CD14-positive monocyte (primary cell): ENCODE data around the gene MAP2K5. TPM values are rescaled to one million over a fixed set of nuclear protein-coding genes. Genes with fewer than 3 reads are reported as not detected.

Experiments
- DNase-seq, 3 donors: peaks; one replicate each; pipeline ENCODE4 v3.0.0-alpha.2; 2011 to 2022
- H2AFZ ChIP-seq: 2 replicates; pipeline ENCODE4 v1.6.0; 2012; ENCODE audit warnings: mild to moderate bottlenecking, low read depth, low read length, inconsistent platforms; ENCODE audit not compliant: insufficient read depth, poor library complexity, severe bottlenecking
- H3K27ac ChIP-seq, 2 donors: 1 replicate in 1 of 2; 2 replicates in 1 of 2; pipeline ENCODE4 v1.5.1; 2012 to 2013; ENCODE audit warnings: low read length in 2 of 2, control low read depth in 1 of 2, inconsistent platforms in 1 of 2, low read depth in 1 of 2, mild to moderate bottlenecking in 1 of 2
- H3K27me3 ChIP-seq, 2 donors: one replicate each; pipeline versions ENCODE4 v1.6.0 to v1.6.1; 2011 to 2013; ENCODE audit warnings: low read length in 2 of 2; ENCODE audit not compliant: control insufficient read depth in 2 of 2, insufficient read depth in 2 of 2
- H3K36me3 ChIP-seq, 2 donors: replicated peaks in 1 of 2; 1 replicate in 1 of 2; 2 replicates in 1 of 2; pipeline versions ENCODE4 v1.5.1 to v1.6.1; 2012 to 2013; ENCODE audit warnings: low read length in 2 of 2, control low read depth in 1 of 2, inconsistent platforms in 1 of 2, mild to moderate bottlenecking in 1 of 2; ENCODE audit not compliant: insufficient read depth in 2 of 2, control insufficient read depth in 1 of 2
- H3K4me1 ChIP-seq, 2 donors: 1 replicate in 1 of 2; 2 replicates in 1 of 2; pipeline versions ENCODE4 v1.5.1 to v1.6.1; 2012 to 2013; ENCODE audit warnings: low read length in 2 of 2, control low read depth in 1 of 2, inconsistent platforms in 1 of 2, mild to moderate bottlenecking in 1 of 2, moderate library complexity in 1 of 2; ENCODE audit not compliant: insufficient read depth in 2 of 2, control insufficient read depth in 1 of 2
- H3K4me2 ChIP-seq: replicated peaks from 2 replicates; pipeline ENCODE3; 2012; ENCODE audit warnings: low read length, moderate library complexity, mild to moderate bottlenecking; ENCODE audit not compliant: poor library complexity, severe bottlenecking; ENCODE audit errors: extremely low read depth
- H3K4me3 ChIP-seq, 3 experiments: fragments of 200-600 bp in 1 of 3; sonication (generic) in 1 of 3; replicated peaks in 1 of 3; 1 replicate in 2 of 3; 2 replicates in 1 of 3; pipeline ENCODE4 v1.5.1; 2011 to 2013; ENCODE audit warnings: low read length in 3 of 3, mild to moderate bottlenecking in 3 of 3, control low read depth in 2 of 3, low read depth in 2 of 3, inconsistent platforms in 1 of 3, moderate library complexity in 1 of 3
- H3K79me2 ChIP-seq: 2 replicates; pipeline ENCODE4 v1.6.0; 2012; ENCODE audit warnings: mild to moderate bottlenecking, control low read depth, inconsistent platforms, low read length, moderate library complexity; ENCODE audit not compliant: insufficient read depth
- H3K9ac ChIP-seq: 2 replicates; pipeline ENCODE4 v1.6.0; 2017; ENCODE audit warnings: low read length, mild to moderate bottlenecking; ENCODE audit not compliant: insufficient read depth, poor library complexity, severe bottlenecking
- H3K9me3 ChIP-seq, 2 donors: replicated peaks in 1 of 2; 1 replicate in 1 of 2; 2 replicates in 1 of 2; pipeline versions ENCODE4 v1.5.1 to v1.6.1; 2012 to 2013; ENCODE audit warnings: low read length in 2 of 2, control low read depth in 1 of 2; ENCODE audit not compliant: control insufficient read depth in 1 of 2, insufficient read depth in 1 of 2
- H4K20me1 ChIP-seq: 2 replicates; pipeline ENCODE4 v1.6.0; 2012; ENCODE audit warnings: mild to moderate bottlenecking, low read length, control low read depth, moderate library complexity; ENCODE audit not compliant: insufficient read depth
- H3K27ac Mint-ChIP-seq, 7 donors: one replicate each; pipeline ENCODE4 v1.8.0; 2020; ENCODE audit warnings: mild to moderate bottlenecking in 7 of 7, mixed read lengths in 7 of 7, moderate library complexity in 6 of 7, inconsistent platforms in 2 of 7
- H3K27me3 Mint-ChIP-seq, 3 donors: one replicate each; pipeline ENCODE4 v1.8.0; 2021 to 2022; ENCODE audit warnings: low read depth in 3 of 3, mild to moderate bottlenecking in 3 of 3, mixed read lengths in 3 of 3, moderate library complexity in 3 of 3, inconsistent platforms in 1 of 3
- H3K36me3 Mint-ChIP-seq, 2 donors: one replicate each; pipeline ENCODE4 v1.8.0; 2020; ENCODE audit warnings: mixed read lengths in 2 of 2, inconsistent platforms in 1 of 2, mild to moderate bottlenecking in 1 of 2
- H3K4me1 Mint-ChIP-seq: one replicate; pipeline ENCODE4 v1.8.0; 2020; ENCODE audit warnings: mild to moderate bottlenecking, mixed read lengths
- H3K4me3 Mint-ChIP-seq, 2 donors: one replicate each; pipeline ENCODE4 v1.8.0; 2020; ENCODE audit warnings: mild to moderate bottlenecking in 2 of 2, mixed read lengths in 2 of 2, moderate library complexity in 1 of 2
- H3K9me3 Mint-ChIP-seq, 7 donors: one replicate each; pipeline ENCODE4 v1.8.0; 2020 to 2022; ENCODE audit warnings: mixed read lengths in 7 of 7, mild to moderate bottlenecking in 6 of 7, moderate library complexity in 6 of 7, inconsistent platforms in 2 of 7
- WGBS: methylation state at CpG from one replicate; pipeline ENCODE4 v1.1.5; 2013; ENCODE audit warnings: missing lambda C conversion rate; ENCODE audit not compliant: insufficient coverage; 5-methylcytosine and 5-hydroxymethylcytosine counted together
- intact Hi-C, 2 donors: fragments of 100-400 bp; cut with micrococcal nuclease; formaldehyde crosslinking; loops; one replicate each; pipeline versions ENCODE4 v1.15.0 to v1.15.1; 2023
- polyA plus RNA-seq, 3 donors: library from polyadenylated mRNA; depleted of rRNA in 1 of 3; unstranded in 2 of 3; stranded (reverse) in 1 of 3; fragments of 300-500 nt in 2 of 3; fragments of >200 nt in 1 of 3; fragmentation: Illumina TruSeq in 2 of 3; gene quantifications; 1 replicate in 2 of 3; 2 replicates in 1 of 3; pipeline ENCODE4 v1.2.3, GENCODE V29; 2012 to 2021
- TF ChIP-seq, protein P1 (sequence below): fragments of 200-600 bp; IDR thresholded peaks from one replicate; pipeline ENCODE4 v1.8.0; 2022; ENCODE audit warnings: antibody characterized with exemption, mild to moderate bottlenecking

Gene MAP2K5
- polyA plus RNA-seq, 3 donors: 10.2 to 11.3 (median 10.6) TPM

DNA sequence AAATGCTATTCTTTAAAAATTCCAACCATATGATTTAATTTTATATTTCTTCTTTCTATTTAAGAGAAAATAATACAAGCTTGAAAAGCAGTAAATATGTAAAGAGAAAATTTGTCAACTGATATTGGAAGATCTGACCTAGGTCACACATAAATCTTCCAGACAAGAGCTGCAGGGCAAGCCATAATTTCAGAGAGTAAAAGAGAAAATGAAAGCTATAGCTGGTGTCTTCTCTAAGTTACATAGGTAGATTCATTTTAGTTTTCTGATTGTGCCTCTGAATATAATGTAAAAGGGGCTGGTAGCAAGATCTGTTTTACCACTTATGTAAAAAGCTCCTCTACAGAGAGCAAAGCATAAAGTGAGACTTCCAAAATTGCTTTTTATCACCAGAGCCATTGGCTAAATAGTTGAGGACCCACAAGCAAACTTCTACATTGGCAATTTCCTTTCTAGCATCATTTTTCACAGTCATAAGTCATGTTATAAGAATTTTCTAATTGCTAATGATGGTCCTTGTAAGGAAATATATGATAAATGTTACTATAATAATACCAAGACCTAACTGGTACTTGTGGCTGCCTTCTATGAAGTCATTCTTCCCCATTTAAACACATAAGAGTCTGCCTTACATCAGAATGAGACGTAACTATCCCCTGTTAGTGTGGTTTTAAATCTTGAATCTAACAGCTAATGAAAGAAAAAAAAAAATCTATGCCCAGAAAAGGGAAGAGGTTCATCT lies 202.0 kb downstream of the MAP2K5 start:
- Histone ChIP-seq H3K27ac (peak overlapping the region in 1 of 2 donors; percentile 81), H3K27me3 (no peaks in the 10 kb centered on the region), H3K36me3 (peaks cover 0 to 7% of the 10 kb centered on the region in 2 donors), H3K4me1 (peaks cover 42 to 55% of the 10 kb centered on the region in 2 donors), H3K79me2 (no peaks in the 10 kb centered on the region), H3K4me2 (peak overlapping the region; percentile 49), H3K4me3 (peak overlapping the region in 1 of 3 experiments; percentile 18), H2AFZ (no peak overlapping the region), H3K9ac (no peak overlapping the region), H3K9me3 (no peaks in the 10 kb centered on the region), H4K20me1 (no peaks in the 10 kb centered on the region)
- WGBS: no CpG with 5 or more reads among the region's 1 CpG
- no peak overlapping the region for H3K4me3 Mint-ChIP-seq
- H3K36me3 Mint-ChIP-seq: peaks cover 8 to 12% of the 10 kb centered on the region in 2 donors
- peak overlapping the region in 6 of 7 donors; percentile 11 to 92 (median 78) for H3K27ac Mint-ChIP-seq
- H3K9me3 Mint-ChIP-seq: no peaks in the 10 kb centered on the region
- peaks cover 0 to 3% (median 0%) of the 10 kb centered on the region in 3 donors for H3K27me3 Mint-ChIP-seq
- DNase-seq: peak; percentile 14 to 34 (median 32)
- peaks cover 56% of the 10 kb centered on the region for H3K4me1 Mint-ChIP-seq
- TF ChIP-seq, protein P1, sequence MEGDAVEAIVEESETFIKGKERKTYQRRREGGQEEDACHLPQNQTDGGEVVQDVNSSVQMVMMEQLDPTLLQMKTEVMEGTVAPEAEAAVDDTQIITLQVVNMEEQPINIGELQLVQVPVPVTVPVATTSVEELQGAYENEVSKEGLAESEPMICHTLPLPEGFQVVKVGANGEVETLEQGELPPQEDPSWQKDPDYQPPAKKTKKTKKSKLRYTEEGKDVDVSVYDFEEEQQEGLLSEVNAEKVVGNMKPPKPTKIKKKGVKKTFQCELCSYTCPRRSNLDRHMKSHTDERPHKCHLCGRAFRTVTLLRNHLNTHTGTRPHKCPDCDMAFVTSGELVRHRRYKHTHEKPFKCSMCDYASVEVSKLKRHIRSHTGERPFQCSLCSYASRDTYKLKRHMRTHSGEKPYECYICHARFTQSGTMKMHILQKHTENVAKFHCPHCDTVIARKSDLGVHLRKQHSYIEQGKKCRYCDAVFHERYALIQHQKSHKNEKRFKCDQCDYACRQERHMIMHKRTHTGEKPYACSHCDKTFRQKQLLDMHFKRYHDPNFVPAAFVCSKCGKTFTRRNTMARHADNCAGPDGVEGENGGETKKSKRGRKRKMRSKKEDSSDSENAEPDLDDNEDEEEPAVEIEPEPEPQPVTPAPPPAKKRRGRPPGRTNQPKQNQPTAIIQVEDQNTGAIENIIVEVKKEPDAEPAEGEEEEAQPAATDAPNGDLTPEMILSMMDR: no peak
- intact Hi-C loops: no loop called here

- peak overlapping the region in 1 of 3 experiments; percentile 26 for H3K4me3 ChIP-seq
- no peaks in the 10 kb centered on the region for H3K27me3 ChIP-seq
- intact Hi-C loops: no loop called here
- peak overlapping the region in 1 of 2 donors; percentile 54 for H3K4me3 Mint-ChIP-seq
- peak overlapping the region in 1 of 2 donors; percentile 81 for H3K27ac ChIP-seq
- H3K36me3 Mint-ChIP-seq: peaks cover 8 to 17% of the 10 kb centered on the region in 2 donors
- H3K9ac ChIP-seq: peak overlapping the region; percentile 24
- H3K9me3 Mint-ChIP-seq: no peaks in the 10 kb centered on the region
- H3K79me2 ChIP-seq: no peaks in the 10 kb centered on the region
- peaks cover 0 to 7% of the 10 kb centered on the region in 2 donors for H3K36me3 ChIP-seq
- peak; percentile 22 to 69 (median 46) for DNase-seq
- H3K4me1 Mint-ChIP-seq: peaks cover 56% of the 10 kb centered on the region
- peak overlapping the region; percentile 82 to 92 (median 91) for H3K27ac Mint-ChIP-seq
- peaks cover 39 to 55% of the 10 kb centered on the region in 2 donors for H3K4me1 ChIP-seq
- WGBS: 100% methylated on average over 1 of the region's 4 CpGs
- no peak overlapping the region for H2AFZ ChIP-seq
- H4K20me1 ChIP-seq: no peaks in the 10 kb centered on the region
- H3K9me3 ChIP-seq: no peaks in the 10 kb centered on the region
- TF ChIP-seq, protein P1: no peak
- peaks cover 0 to 3% (median 0%) of the 10 kb centered on the region in 3 donors for H3K27me3 Mint-ChIP-seq
- peak overlapping the region; percentile 49 for H3K4me2 ChIP-seq
Measured at GRCh38 chr15:67745073-67746006, 202.8 kb downstream of the MAP2K5 start.
